ENCODE data around the gene TRIM61.
"Not testable (repeated sequence)": the region's sequence is repeated elsewhere in the genome, so short reads cannot be mapped to it uniquely, and the experiment has no call there.

Gene TRIM61

DNA sequence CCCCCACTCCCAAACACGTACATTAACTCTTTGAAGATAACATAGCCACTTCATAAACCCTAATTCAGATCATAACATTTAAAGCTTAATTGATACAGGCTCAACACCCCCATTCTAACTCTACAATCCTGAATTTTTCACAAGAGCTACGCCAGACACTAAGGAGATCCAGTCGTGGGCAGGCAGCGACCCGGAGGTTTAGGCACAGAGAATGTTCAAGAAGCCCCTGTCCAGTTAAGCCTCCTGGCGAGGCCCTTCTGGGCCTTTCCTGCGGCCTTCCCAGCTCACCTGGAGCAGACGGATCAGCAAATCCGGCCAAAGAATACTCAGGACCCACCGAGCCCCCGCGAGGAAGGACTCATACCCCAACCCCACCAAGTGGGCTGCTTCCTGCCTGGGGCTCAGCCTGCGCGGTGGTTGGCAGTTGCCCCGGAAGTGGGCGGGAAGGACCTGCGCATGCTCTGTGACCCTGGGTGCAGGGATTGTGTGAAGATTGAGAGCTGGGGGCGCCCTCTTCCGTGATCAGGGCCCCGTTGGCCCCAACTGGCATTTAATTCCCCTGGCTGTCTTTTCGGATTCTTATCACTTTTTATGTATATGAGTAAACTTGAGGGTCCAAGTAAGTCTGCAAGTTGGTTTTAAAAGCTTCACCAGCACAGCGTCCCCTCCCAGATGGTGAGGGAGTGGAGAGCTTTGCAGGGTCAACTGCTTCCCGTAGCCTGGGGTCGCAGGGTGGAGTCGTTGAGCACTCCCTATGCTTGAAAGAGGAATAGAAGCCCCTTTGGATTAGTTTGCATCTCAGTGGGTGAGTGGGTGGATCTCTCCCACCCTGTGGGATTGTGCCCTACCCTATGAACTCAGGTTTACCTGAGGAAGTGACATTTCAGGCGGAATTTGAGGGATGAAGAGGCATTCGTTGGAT lies at the start of gene TRIM61:
Gene TRIM61 (minus strand): TSS at position 415 of the 922 bp plus-strand sequence. CDS start 7,655 bp downstream, outside the sequence.
- DNase-seq = peak; percentile 33 to 36

DNA sequence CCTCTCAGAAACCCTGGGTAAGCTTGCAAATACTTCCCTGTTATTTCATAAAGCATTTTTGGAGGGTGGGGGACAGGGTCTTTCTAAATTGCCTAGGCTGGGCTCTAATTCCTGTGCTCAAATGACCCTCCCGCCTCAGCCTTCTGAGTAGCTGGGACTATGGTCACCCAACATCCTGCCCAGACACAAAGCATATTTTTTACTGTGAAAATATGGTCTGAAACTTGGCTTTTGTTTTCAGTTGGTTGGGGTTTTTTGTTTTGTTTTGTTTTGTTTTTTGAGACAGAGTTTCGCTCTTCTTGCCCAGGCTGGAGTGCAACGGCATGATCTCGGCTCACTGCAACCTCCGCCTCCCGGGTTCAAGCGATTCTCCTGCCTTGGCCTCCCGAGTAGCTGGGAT lies 48.3 kb upstream of the TRIM61 start:
- DNase-seq = not testable (repeated sequence)

DNA sequence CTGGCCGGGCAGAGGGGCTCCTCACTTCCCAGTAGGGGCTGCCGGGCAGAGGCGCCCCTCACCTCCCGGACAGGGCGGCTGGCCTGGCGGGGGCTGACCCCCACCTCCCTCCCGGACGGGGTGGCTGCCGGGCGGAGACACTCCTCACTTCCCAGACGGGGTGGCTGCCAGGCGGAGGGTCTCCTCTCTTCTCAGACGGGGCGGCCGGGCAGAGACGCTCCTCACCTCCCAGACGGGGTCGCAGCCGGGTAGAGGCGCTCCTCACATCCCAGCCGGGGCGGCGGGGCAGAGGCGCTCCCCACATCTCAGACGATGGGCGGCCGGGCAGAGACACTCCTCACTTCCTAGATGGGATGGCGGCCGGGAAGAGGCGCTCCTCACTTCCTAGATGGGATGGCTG lies 42.5 kb upstream of the TRIM61 start:
- not testable (repeated sequence) for DNase-seq

DNA sequence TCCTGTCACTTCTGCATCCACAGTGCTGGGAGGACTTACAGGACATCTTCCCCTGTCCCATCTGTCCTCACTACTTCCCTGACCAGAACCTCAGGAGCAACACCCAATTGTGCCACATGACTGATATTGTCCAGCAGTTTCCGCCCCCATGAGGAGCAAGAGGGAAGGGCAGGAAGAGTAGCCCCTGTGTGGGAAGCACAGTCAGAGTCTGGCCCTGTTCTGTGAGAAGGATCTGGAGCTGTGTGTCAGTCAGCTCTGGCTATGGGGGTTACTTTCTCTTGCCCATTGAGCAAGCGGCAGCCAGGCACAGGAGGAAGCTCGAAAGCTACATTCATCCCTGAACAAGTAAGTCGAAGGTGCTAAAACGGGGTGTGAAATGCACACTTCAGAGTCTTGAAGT lies 39.5 kb upstream of the TRIM61 start:
- no peak for DNase-seq

DNA sequence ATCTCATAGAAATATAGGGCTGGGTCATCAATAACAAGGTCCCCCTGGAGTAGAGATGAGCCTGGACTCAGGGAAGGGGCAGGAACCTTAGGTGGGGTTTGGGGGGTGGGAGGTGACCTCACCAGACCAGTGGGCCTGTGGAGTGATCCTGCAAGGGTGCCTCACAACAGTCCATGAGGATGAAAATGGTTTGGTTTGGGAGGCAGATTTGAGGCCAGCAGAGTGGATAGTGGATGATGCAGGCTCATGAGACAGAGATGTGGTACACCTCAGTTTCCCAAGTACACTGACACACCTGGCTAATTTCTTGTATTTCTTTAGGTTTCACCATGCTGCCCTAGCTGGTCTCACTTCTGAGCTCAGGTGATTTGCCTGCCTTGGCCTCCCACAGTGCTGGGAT lies 36.2 kb upstream of the TRIM61 start:
- no peak for DNase-seq

DNA sequence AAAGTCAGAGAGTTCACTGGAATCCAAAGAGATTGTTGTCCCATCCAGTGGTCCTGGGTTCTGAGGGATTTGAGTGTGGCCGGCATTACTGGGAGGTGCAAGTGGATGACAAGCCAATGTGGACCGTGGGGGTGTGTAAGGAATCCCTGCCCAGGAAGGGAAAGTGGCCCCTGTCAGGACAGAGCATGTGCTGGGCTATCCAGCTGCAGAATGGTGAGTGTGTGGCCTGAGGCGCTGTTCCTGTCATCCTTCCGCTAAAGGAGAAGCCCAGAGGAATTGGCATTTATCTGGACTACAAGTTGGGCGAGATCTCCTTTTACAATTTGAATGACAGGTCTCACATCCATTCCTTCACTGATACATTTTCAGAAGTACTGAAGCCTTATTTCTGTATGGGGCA lies 33.9 kb upstream of the TRIM61 start:
- no peak for DNase-seq

DNA sequence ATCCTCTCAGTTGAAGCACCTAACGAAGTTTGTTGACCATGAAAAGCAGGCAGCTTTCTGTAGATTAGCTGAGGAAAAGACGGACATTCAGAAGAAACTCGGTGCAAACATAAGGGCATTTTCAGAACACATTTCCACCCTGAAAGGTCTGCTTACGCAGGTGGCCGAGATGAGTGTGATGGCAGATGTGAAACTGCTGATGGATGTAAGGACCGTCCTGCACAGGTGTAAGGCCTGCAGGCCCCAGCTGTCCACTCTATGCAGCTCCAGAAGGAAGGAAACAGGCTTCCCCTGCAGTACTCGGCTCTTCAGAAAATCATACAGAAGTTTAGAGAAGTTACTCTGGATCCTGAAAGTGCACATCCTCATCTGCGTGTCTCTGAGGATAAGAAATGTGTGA lies 33.5 kb upstream of the TRIM61 start:
- DNase-seq = no peak

DNA sequence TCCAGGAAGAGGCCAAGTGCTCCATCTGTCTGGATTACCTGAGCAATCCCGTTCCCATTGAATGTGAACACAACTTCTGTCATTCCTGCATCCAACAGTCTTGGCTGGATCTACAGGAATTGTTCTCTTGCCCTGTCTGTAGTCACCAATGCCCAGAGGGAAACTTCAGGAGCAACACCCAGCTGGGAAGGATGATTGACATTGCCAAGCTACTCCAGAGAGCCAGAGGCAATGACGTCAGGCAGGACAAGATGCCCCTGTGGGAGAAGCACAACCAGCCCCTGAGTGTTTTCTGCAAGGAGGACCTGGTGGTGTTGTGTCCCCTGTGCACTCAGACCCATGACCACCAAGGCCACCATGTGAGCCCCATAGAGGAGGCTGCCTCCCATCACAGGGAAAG lies 33.0 kb upstream of the TRIM61 start:
- no peak for DNase-seq

DNA sequence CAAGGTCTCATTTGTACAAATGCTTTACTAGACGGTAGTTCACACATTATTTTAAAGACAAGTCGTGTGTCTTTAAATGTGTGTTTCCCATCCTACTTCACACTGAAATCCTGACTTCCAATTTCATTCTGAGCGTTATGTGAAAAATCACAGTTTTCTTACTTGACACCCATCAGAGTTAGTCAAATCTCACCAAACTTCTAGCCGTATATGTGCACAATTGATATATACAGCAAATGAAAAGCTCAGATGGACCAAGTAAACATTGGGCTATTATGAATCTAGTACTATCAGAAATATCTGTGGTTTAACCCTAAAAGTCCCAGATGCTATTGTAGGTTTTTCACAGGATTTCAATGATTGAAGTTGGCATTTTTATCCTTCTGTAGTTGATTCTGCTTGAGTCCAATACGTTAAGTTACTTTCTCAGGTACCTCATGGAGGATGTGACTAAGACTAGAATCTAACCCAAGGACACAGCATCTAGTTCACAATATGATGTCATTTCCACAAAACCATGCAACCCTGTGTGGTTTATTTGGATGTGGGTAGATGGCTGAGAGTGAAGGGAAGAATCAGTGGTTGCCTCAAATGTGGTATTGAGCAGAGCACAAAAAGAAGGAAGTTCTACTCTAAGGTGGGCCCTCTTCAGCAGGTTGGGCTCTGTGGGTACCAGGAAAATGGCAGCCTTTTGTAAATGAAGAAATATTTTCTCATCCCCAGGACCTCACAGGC lies 32.2 kb upstream of the TRIM61 start:
- no peak for DNase-seq

DNA sequence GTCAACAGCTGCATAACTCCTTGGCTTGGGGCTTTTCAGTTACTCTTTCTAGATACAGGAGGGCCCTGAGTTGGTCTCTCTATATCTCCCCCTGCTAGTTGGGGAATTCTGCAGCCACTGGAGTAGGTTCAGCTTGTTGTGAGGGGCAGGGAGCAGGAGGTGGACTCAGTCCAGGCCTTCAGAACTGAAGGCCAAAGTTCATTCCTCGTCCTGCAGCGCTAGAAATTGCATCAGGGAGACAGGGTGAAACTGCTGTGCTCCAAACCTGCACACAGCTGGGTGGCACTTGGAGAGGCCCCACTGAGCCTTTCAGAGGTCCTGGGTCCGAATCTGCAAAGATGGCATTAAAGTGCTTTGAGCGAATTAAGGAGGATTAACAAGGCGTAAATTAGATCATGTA lies 29.4 kb upstream of the TRIM61 start:
- DNase-seq = no peak

DNA sequence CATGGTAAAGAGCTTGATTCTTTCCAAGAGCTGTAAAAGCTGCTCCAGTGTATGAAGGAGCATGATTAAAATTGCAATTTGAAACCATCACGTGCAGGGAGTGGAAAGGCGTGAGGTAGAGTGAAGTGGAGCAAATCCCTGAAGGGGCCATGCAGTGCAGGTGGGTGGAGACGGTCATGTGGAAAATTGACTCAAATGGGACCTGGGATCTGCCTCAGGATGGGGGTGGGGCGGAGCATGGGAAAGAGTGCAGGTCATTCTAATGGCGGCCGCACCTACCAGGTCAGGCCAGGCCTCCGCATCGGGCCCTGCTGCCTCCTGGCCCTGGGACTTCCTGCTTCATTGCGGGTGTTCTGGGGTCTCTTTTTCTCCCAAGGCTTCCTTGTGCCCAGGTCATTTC lies 29.0 kb upstream of the TRIM61 start:
- DNase-seq = no peak

DNA sequence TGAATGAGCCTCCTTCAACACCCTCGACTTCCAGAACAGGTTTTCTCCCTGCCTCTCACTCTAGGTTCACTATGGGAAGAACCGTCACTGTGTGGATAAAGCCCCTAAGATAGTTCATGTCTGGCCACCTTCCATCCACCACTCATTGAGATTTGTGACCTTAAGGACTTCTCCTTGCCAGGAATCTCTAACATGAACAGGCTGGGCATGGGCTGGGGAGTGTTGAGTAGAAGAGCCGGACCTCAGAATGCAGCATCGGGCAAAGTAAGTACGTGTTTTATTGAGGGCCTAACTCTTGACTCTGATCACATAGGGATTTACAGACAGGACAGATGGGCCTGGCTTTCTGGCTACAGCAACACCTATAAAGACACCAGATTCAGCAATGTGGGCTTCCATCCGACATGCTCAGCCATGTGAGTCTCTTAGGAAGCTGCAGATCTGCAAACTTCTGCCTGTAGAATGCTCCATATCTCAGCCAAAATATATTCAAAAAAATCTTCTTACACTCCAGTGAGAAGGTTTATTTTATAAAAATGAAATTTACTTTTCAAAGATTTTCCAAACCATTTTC lies 28.0 kb upstream of the TRIM61 start:
- no peak for DNase-seq

DNA sequence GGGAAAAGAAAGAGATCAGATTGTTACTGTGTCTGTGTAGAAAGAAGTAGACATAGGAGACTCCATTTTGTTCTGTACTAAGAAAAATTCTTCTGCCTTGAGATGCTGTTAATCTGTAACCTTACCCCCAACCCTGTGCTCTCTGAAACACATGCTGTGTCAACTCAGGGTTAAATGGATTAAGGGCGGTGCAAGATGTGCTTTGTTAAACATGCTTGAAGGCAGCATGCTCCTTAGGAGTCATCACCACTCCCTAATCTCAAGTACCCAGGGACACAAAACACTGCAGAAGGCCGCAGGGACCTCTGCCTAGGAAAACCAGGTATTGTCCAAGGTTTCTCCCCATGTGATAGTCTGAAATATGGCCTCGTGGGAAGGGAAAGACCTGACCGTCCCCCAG lies 24.5 kb upstream of the TRIM61 start:
- DNase-seq = not testable (repeated sequence)

DNA sequence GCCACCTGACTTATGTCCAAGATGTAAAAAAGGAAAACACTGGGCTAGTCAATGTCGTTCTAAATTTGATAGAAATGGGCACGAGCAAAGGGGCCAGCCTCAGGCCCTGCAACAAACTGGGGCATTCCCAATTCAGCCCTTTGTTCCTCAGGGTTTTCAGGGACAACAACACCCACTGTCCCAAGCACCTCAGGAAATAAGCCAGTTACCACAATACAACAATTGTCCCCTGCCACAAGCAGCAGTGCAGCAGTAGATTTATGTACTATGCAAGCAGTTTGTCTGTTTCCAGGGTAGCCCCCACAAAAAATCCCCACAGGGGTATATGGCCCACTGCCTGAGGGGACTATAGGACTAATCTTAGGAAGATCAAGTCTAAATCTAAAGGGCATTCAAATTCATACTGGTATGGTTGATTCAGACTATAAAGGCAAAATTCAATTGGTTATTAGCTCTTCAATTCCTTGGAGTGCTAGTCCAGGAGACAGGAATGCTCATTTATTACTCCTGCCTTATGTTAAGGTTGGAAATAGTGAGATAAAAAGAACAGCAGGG lies 21.1 kb upstream of the TRIM61 start:
- not testable (repeated sequence) for DNase-seq

DNA sequence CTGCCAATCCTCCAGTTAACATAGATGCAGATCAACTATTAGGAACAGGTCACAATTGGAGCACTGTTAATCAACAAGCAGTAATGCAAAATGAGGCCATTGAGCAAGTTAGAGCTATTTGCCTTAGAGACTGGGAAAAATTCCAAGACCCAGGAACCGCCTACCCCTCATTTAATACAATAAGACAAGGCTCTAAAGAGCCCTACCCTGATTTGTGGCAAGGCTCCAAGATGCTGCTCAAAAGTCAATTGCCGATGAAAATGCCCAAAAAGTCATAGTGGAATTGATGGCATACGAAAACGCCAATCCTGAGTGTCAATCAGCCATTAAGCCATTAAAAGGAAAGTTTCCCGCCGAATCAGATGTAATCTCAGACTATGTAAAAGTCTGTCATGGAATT lies 20.5 kb upstream of the TRIM61 start:
- DNase-seq = no peak

DNA sequence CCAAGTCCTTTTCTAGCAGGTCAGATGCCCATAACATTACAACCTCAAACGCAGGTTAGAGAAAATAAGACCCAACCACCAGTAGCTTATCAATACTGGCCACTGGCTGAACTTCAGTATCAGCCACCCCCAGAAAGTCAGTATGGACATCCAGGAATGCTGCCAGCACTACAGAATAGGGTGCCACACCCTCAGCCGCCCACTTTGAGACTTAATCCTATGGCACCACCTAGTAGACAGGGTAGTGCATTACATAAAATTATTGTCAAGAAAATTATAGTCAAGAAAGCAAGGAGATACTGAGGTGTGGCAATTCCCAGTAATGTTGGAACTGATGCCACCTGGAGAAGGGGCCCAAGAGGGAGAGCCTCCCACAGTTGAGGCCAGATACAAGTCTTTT lies 19.9 kb upstream of the TRIM61 start:
- DNase-seq = no peak

DNA sequence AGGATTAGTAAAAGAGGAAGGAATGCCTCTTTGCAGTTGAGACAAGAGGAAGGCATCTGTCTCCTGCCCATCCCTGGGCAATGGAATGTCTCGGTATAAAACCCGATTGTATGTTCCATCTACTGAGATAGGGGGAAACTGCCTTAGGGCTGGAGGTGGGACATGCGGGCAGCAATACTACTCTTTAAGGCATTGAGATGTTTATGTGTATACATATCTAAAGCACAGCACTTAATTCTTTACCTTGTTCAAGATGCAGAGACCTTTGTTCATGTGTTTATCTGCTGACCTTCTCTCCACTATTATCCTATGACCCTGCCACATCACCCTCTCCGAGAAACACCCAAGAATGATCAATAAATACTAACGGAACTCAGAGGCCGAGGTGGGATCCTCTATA lies 18.7 kb upstream of the TRIM61 start:
- DNase-seq = not testable (repeated sequence)

DNA sequence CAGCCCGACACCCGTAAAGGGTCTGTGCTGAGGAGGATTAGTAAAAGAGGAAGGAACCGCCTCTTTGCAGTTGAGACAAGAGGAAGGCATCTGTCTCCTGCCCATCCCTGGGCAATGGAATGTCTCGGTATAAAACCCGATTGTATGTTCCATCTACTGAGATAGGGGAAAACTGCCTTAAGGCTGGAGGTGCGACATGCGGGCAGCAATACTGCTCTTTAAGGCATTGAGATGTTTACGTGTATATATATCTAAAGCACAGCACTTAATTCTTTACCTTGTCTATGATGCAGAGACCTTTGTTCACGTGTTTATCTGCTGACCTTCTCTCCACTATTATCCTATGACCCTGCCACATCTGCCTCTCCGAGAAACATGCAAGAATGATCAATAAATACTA lies 13.3 kb upstream of the TRIM61 start:
- not testable (repeated sequence) for DNase-seq

DNA sequence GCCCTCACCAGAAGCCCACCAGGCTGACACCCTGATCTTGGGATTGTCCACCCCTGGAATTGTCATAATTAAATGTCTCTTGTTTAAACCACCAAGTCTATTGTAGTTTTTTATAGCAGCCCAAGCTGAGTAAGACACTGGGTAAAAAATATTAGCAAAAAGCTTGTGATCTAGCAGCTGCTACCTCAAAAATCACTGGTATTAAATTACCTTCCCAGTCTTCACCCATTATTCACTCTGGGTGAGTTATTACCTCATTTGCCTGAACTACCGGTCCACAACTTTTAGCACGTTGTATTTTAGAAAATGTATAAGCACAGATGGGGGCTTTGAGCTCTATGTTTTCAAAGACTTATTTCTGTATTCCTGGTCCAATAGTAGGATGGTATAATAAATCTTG lies 12.0 kb upstream of the TRIM61 start:
- no peak for DNase-seq

DNA sequence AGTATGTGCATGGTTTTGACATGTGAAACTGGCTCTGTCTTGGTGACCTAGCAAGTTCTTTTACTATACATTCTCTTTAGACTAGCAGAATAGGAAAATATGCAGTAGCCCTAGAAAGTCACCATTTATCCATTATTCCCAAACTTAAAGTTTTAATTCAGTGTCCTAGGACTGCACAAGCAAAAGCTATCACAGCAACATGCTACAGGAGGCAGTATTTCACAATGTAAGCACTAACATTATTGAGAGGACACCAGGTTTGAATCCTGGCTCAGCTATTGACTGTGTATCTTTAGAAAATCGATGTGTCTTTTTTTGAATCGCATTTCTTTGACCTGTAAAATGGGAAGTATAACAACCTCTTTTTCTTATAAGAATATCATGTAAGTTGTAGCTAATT lies 5.5 kb downstream of the TRIM61 start:
- not testable (repeated sequence) for DNase-seq

DNA sequence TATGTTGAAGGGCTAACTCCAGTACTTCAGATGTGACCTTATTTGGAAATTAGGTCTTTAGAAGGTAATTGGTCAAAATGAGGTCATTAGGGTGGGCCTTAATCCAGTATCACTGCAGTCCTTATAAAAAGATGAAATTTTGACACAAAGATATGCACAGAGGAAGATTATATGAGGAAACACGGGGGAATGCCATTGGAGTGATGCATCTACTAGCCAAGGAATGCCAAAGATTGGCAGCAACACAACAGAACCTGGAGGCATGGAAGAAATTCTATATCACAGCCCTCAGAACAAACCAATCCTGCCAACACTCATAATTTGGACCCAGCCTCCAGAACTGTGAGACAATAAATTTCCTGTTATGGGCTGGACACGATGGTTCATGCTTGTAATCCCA lies 17.6 kb downstream of the TRIM61 start:
- no peak for DNase-seq

DNA sequence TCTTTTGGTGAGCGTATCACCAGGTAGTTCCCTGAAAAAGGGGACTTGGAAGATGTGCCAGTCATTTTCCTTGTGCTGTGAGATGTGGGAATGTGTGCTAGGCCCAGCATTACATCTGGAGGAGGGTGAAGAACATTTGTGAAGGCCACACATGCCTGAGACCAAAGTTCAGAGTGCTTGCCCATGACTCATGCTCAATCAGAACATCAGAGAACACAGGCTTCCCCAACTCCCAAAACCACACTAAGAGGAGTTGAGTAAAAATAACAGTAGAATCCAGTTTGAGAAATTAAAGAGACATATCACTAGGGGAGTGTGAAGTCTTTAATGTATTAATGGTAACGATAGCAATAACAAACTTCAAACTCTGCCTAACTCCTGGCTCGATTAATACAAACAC lies 18.0 kb downstream of the TRIM61 start:
- DNase-seq = not testable (repeated sequence)

All from activated CD4-positive, alpha-beta T cell treated with anti-CD3 and anti-CD28 coated beads for 4 hours (primary cell).